ENCODE measurements around the gene EFNA5. TPM values are rescaled to one million over a fixed set of nuclear protein-coding genes. Genes with fewer than 3 reads are reported as not detected.

EFNA5 gene
- polyA plus RNA-seq, 2 donors, result 3.4 to 4.9 TPM

DNA sequence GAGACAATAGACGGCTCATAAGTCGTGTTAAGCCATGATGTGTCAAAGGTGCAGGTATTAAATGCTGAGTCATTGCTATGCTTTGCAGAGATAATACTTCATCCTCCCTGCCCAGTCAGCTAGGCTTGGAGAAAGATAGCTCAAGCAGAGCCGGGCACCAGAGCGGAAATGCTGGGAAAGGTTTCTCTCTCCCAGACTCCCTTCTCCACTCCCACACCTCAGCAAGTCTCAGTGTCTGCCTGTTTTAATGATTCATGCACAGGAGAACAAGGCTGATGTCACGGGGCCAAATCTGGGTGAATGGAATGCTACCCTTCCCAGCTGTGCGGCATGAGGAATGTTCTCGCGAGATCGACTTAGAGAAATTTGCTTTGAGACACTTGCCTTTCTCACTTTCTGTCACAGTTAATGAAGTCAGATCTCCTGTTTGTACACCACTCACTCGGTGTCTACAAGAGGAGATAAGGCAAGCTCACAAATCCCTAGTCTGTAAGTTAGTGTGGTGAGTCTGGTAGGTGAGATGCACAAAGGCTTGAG, 204.4 kb downstream of the EFNA5 start:
- no peaks in the 10 kb centered on the region for H3K36me3 ChIP-seq (ENCODE audit: control insufficient read depth in 2 of 2, insufficient read depth in 2 of 2, low read length in 1 of 2)
- H3K4me1 ChIP-seq (ENCODE audit: control insufficient read depth in 2 of 2, insufficient read depth in 2 of 2, low read length in 1 of 2), result peaks cover 0 to 2% of the 10 kb centered on the region in 2 donors
- no peaks in the 10 kb centered on the region for H3K9me3 ChIP-seq (ENCODE audit: control insufficient read depth in 2 of 2, insufficient read depth in 1 of 2, low read depth in 1 of 2, low read length in 1 of 2)
- H3K4me3 ChIP-seq (ENCODE audit: low read depth in 1 of 2, low read length in 2 of 2), result no peak overlapping the region
- WGBS, 2 donors, result 56 to 61% methylated on average over 10 of the region's 10 CpGs
- peak overlapping the region; percentile 82 to 88 for H3K27ac ChIP-seq (ENCODE audit: low read depth in 2 of 2, low read length in 1 of 2)
- H3K27me3 ChIP-seq (ENCODE audit: control insufficient read depth in 1 of 2, insufficient read depth in 2 of 2, low read length in 2 of 2), result no peaks in the 10 kb centered on the region

DNA sequence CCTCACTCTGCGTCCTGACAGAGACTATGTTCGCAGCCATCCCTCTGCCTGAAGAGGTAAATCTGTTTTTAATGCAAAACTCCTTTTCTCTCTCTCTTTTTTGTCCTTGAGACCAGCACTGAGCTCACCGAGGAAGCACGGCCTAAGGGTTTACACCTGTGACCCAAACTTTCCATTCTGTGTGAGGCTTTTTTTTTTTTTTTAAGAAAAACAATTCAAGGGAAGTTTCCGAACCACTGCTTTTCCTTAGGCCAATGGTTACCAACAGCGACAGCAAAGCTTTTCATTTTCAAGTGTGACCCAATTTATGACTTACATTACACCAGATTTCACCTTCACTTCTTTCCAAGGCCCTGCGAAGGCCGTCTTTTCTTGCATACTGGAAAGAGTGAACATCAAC, 205.9 kb downstream of the EFNA5 start:
- no peak overlapping the region for H3K27ac ChIP-seq (ENCODE audit: low read depth in 2 of 2, low read length in 1 of 2)
- H3K4me1 ChIP-seq (ENCODE audit: control insufficient read depth in 2 of 2, insufficient read depth in 2 of 2, low read length in 1 of 2), result peaks cover 0 to 2% of the 10 kb centered on the region in 2 donors
- H3K4me3 ChIP-seq (ENCODE audit: low read depth in 1 of 2, low read length in 2 of 2), result no peak overlapping the region
- WGBS, 2 donors, result 79% methylated on average over 8 of the region's 8 CpGs
- no peaks in the 10 kb centered on the region for H3K9me3 ChIP-seq (ENCODE audit: control insufficient read depth in 2 of 2, insufficient read depth in 1 of 2, low read depth in 1 of 2, low read length in 1 of 2)
- H3K36me3 ChIP-seq (ENCODE audit: control insufficient read depth in 2 of 2, insufficient read depth in 2 of 2, low read length in 1 of 2), result no peaks in the 10 kb centered on the region
- H3K27me3 ChIP-seq (ENCODE audit: control insufficient read depth in 1 of 2, insufficient read depth in 2 of 2, low read length in 2 of 2), result no peaks in the 10 kb centered on the region

DNA sequence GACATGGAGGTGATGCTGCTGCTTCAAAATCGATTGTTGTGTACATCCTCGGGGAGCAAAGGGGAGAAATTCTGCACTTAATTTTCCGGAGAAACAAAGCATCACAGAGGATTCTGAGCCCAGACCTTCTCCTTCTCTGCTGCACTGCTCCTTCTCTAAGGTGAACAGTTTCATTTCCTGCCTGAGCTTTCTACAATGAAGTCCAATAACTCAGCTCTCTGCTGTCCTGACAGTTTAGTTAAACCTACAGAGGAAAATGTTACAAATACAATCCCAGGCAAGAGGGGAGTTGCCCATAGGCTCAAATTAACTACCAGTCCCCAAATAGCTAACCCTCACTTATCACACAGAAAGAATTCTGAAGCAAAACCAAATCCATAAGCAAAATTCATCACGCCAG, 206.3 kb downstream of the EFNA5 start:
- H3K36me3 ChIP-seq (ENCODE audit: control insufficient read depth in 2 of 2, insufficient read depth in 2 of 2, low read length in 1 of 2), result no peaks in the 10 kb centered on the region
- no peak overlapping the region for H3K4me3 ChIP-seq (ENCODE audit: low read depth in 1 of 2, low read length in 2 of 2)
- no peaks in the 10 kb centered on the region for H3K27me3 ChIP-seq (ENCODE audit: control insufficient read depth in 1 of 2, insufficient read depth in 2 of 2, low read length in 2 of 2)
- H3K9me3 ChIP-seq (ENCODE audit: control insufficient read depth in 2 of 2, insufficient read depth in 1 of 2, low read depth in 1 of 2, low read length in 1 of 2), result no peaks in the 10 kb centered on the region
- no peak overlapping the region for H3K27ac ChIP-seq (ENCODE audit: low read depth in 2 of 2, low read length in 1 of 2)
- H3K4me1 ChIP-seq (ENCODE audit: control insufficient read depth in 2 of 2, insufficient read depth in 2 of 2, low read length in 1 of 2), result peaks cover 0 to 2% of the 10 kb centered on the region in 2 donors
- WGBS, 2 donors, result 71 to 81% methylated on average over 4 of the region's 4 CpGs

DNA sequence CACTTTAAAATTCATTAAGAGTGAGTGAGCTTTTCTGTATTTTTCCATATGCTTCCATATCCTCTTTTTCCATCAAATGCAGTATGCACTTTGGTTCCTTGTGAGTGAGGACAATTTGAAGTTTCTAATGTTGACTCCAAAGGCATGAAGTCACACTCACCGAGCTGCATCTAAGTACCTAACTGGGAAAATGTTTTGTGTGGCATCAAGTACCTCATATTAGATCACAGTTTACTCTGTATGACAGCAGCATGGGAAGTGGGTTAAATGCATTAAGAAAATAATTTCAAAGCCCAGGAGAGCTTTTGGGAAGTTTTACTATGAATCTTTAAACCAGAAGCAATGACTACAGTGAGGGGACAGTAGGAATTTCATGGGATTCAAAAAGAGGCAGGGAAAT, 207.0 kb downstream of the EFNA5 start:
- no peaks in the 10 kb centered on the region for H3K36me3 ChIP-seq (ENCODE audit: control insufficient read depth in 2 of 2, insufficient read depth in 2 of 2, low read length in 1 of 2)
- WGBS, 2 donors, result 82 to 93% methylated on average over 1 of the region's 1 CpG

DNA sequence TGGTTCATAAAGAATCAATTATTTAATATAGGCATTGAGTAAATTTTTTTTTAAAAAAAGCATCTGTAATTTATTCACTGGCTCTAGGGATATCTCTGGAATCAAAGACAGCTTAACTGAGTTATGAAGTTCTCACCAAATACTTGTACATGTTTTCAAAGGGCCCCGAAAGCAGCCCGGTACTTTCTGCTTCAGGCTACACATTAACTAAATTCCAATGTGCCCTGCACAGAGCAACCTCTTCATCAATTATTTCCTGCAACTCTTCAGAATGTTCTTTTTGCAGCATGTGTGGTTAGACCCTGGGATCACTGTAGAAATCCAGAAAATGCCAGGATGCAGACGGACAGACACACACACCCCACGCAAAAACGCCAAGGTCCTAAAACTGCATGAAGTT, 209.0 kb downstream of the EFNA5 start:
- Histone ChIP-seq H3K4me3 (ENCODE audit: low read depth in 1 of 2, low read length in 2 of 2) (no peak overlapping the region), H3K9me3 (ENCODE audit: control insufficient read depth in 2 of 2, insufficient read depth in 1 of 2, low read depth in 1 of 2, low read length in 1 of 2) (no peaks in the 10 kb centered on the region), H3K27ac (ENCODE audit: low read depth in 2 of 2, low read length in 1 of 2) (no peak overlapping the region), H3K27me3 (ENCODE audit: control insufficient read depth in 1 of 2, insufficient read depth in 2 of 2, low read length in 2 of 2) (no peaks in the 10 kb centered on the region), H3K4me1 (ENCODE audit: control insufficient read depth in 2 of 2, insufficient read depth in 2 of 2, low read length in 1 of 2) (peaks cover 0 to 4% of the 10 kb centered on the region in 2 donors), H3K36me3 (ENCODE audit: control insufficient read depth in 2 of 2, insufficient read depth in 2 of 2, low read length in 1 of 2) (no peaks in the 10 kb centered on the region)
- 79 to 81% methylated on average over 5 of the region's 5 CpGs for WGBS, 2 donors

More for the DNA sequence above, 207.0 kb downstream of the EFNA5 start:
- Histone ChIP-seq H3K9me3 (ENCODE audit: control insufficient read depth in 2 of 2, insufficient read depth in 1 of 2, low read depth in 1 of 2, low read length in 1 of 2) (no peaks in the 10 kb centered on the region), H3K27me3 (ENCODE audit: control insufficient read depth in 1 of 2, insufficient read depth in 2 of 2, low read length in 2 of 2) (no peaks in the 10 kb centered on the region), H3K4me3 (ENCODE audit: low read depth in 1 of 2, low read length in 2 of 2) (no peak overlapping the region), H3K27ac (ENCODE audit: low read depth in 2 of 2, low read length in 1 of 2) (no peak overlapping the region), H3K4me1 (ENCODE audit: control insufficient read depth in 2 of 2, insufficient read depth in 2 of 2, low read length in 1 of 2) (peaks cover 0 to 2% of the 10 kb centered on the region in 2 donors)

DNA sequence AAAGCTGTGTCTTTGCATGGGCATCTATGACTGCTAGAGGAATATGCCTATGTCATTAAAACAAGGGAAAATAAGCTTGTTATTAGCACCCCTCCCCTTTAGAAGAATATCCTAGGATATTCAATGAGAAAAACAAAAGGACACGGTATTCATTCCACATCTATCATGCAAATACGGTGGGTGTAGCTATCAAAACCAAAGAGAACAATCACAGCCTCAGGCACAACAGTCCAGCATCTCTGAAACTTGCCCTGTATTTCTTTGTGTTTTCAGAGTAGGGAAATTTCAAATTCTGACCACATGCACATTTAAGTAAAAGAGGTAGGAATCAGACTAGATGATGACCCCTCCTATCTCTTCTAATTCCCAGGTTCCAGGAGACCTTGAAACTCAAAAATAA, 209.9 kb downstream of the EFNA5 start:
- WGBS, 2 donors, result 41 to 69% methylated on average over 2 of the region's 2 CpGs

DNA sequence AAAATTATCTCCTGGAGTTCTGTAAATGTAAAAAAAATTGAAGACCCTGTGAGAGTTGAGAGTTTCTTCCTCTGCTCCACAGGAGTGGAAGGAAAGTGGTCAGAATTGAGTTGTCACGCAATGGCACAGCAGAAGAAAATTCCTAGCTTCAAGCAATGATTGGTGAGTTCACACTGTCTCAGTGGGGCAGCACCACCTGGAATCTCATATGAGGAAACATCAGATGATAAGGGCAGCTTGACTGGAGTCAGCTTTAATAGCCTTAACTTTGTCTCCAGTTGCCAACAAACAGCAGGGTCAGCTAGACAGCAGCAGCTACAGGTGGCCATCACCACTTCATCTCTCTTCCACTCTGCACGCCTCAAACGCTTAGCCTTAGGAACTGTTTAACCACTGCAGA, 211.1 kb downstream of the EFNA5 start:
- H3K27ac ChIP-seq (ENCODE audit: low read depth in 2 of 2, low read length in 1 of 2), result no peak overlapping the region
- peaks cover 0 to 2% of the 10 kb centered on the region in 2 donors for H3K4me1 ChIP-seq (ENCODE audit: control insufficient read depth in 2 of 2, insufficient read depth in 2 of 2, low read length in 1 of 2)
- H3K9me3 ChIP-seq (ENCODE audit: control insufficient read depth in 2 of 2, insufficient read depth in 1 of 2, low read depth in 1 of 2, low read length in 1 of 2), result no peaks in the 10 kb centered on the region
- H3K27me3 ChIP-seq (ENCODE audit: control insufficient read depth in 1 of 2, insufficient read depth in 2 of 2, low read length in 2 of 2), result no peaks in the 10 kb centered on the region
- no peaks in the 10 kb centered on the region for H3K36me3 ChIP-seq (ENCODE audit: control insufficient read depth in 2 of 2, insufficient read depth in 2 of 2, low read length in 1 of 2)
- no peak overlapping the region for H3K4me3 ChIP-seq (ENCODE audit: low read depth in 1 of 2, low read length in 2 of 2)
- 97 to 98% methylated on average over 3 of the region's 3 CpGs for WGBS, 2 donors

More for the DNA sequence above, 209.9 kb downstream of the EFNA5 start:
- H3K4me3 ChIP-seq (ENCODE audit: low read depth in 1 of 2, low read length in 2 of 2), result no peak overlapping the region
- H3K27me3 ChIP-seq (ENCODE audit: control insufficient read depth in 1 of 2, insufficient read depth in 2 of 2, low read length in 2 of 2), result no peaks in the 10 kb centered on the region
- peaks cover 0 to 2% of the 10 kb centered on the region in 2 donors for H3K4me1 ChIP-seq (ENCODE audit: control insufficient read depth in 2 of 2, insufficient read depth in 2 of 2, low read length in 1 of 2)
- no peak overlapping the region for H3K27ac ChIP-seq (ENCODE audit: low read depth in 2 of 2, low read length in 1 of 2)
- H3K9me3 ChIP-seq (ENCODE audit: control insufficient read depth in 2 of 2, insufficient read depth in 1 of 2, low read depth in 1 of 2, low read length in 1 of 2), result no peaks in the 10 kb centered on the region
- H3K36me3 ChIP-seq (ENCODE audit: control insufficient read depth in 2 of 2, insufficient read depth in 2 of 2, low read length in 1 of 2), result no peaks in the 10 kb centered on the region

DNA sequence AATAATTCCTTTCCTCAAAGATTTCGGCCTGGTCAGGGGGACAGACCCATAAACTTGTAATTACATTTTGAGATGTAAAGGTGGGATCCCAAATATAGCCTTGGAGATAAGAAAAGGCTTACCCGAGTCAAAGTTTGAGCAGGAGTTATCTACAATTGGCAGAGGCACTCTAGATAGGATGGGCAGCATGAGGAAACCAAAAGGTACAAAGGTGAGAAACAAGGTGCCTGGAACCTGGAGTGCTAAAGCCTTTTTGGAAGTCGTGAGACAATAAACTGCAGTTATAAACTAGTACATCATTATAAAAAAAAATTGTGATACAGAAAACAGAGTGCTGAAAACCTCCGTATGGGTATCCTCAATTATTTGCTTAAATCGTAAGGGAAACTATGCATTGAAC, 212.4 kb downstream of the EFNA5 start:
- WGBS, 2 donors, result 76 to 91% methylated on average over 5 of the region's 5 CpGs
- Histone ChIP-seq H3K27me3 (ENCODE audit: control insufficient read depth in 1 of 2, insufficient read depth in 2 of 2, low read length in 2 of 2) (no peaks in the 10 kb centered on the region), H3K36me3 (ENCODE audit: control insufficient read depth in 2 of 2, insufficient read depth in 2 of 2, low read length in 1 of 2) (no peaks in the 10 kb centered on the region), H3K4me1 (ENCODE audit: control insufficient read depth in 2 of 2, insufficient read depth in 2 of 2, low read length in 1 of 2) (peaks cover 0 to 2% of the 10 kb centered on the region in 2 donors), H3K4me3 (ENCODE audit: low read depth in 1 of 2, low read length in 2 of 2) (no peak overlapping the region), H3K9me3 (ENCODE audit: control insufficient read depth in 2 of 2, insufficient read depth in 1 of 2, low read depth in 1 of 2, low read length in 1 of 2) (no peaks in the 10 kb centered on the region), H3K27ac (ENCODE audit: low read depth in 2 of 2, low read length in 1 of 2) (no peak overlapping the region)

DNA sequence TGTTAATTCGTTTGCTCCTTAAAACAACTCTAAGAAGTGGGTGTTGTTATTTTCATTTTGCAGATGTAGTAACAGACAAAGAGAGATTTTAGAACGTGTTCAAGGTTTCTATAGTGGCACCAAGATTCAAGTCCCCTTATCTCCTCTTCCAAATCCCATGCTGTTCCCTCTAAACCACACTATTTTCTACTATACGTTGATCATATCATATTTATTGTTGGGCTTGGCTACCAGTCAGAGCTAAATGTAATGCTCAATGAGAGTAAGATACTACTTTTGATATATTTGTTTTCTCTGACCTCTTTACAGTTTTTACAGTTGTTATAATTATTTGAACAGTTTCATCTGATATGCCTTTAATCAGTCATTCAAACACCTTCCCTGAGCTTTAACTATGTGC, 212.9 kb downstream of the EFNA5 start:
- no peaks in the 10 kb centered on the region for H3K9me3 ChIP-seq (ENCODE audit: control insufficient read depth in 2 of 2, insufficient read depth in 1 of 2, low read depth in 1 of 2, low read length in 1 of 2)

DNA sequence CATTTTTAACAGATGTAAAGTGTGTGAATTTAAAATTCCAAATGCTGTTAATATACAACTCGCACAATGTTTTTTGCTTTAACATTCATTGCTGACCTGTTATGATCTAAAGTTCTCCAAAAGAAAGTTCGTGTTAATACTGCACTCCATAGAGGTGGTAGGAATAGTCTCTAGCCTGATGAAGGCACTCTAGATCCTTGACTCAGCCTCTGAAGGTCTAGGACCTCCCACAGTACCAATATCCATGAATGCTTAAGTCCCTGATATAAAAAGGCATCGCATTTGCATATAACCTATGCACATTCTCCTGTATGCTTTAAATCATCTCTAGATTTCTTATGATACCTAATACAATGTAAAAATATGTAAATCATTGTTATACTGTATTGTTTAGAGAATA, 213.6 kb downstream of the EFNA5 start:
- Histone ChIP-seq H3K9me3 (ENCODE audit: control insufficient read depth in 2 of 2, insufficient read depth in 1 of 2, low read depth in 1 of 2, low read length in 1 of 2) (no peaks in the 10 kb centered on the region), H3K27ac (ENCODE audit: low read depth in 2 of 2, low read length in 1 of 2) (peak overlapping the region; percentile 84 to 85), H3K4me1 (ENCODE audit: control insufficient read depth in 2 of 2, insufficient read depth in 2 of 2, low read length in 1 of 2) (peaks cover 0 to 2% of the 10 kb centered on the region in 2 donors), H3K4me3 (ENCODE audit: low read depth in 1 of 2, low read length in 2 of 2) (no peak overlapping the region), H3K27me3 (ENCODE audit: control insufficient read depth in 1 of 2, insufficient read depth in 2 of 2, low read length in 2 of 2) (no peaks in the 10 kb centered on the region), H3K36me3 (ENCODE audit: control insufficient read depth in 2 of 2, insufficient read depth in 2 of 2, low read length in 1 of 2) (no peaks in the 10 kb centered on the region)
- WGBS, 2 donors, result 88 to 90% methylated on average over 3 of the region's 3 CpGs

More for the DNA sequence above, 212.9 kb downstream of the EFNA5 start:
- Histone ChIP-seq H3K27me3 (ENCODE audit: control insufficient read depth in 1 of 2, insufficient read depth in 2 of 2, low read length in 2 of 2) (no peaks in the 10 kb centered on the region), H3K27ac (ENCODE audit: low read depth in 2 of 2, low read length in 1 of 2) (no peak overlapping the region), H3K4me3 (ENCODE audit: low read depth in 1 of 2, low read length in 2 of 2) (no peak overlapping the region), H3K36me3 (ENCODE audit: control insufficient read depth in 2 of 2, insufficient read depth in 2 of 2, low read length in 1 of 2) (no peaks in the 10 kb centered on the region), H3K4me1 (ENCODE audit: control insufficient read depth in 2 of 2, insufficient read depth in 2 of 2, low read length in 1 of 2) (peaks cover 0 to 2% of the 10 kb centered on the region in 2 donors)
- WGBS, 2 donors, result 70 to 73% methylated on average over 3 of the region's 3 CpGs

Measured in esophagus (tissue), 2 donors.